Nephron progenitor cell (in vitro differentiated cells): ENCODE measurements around the gene SLAMF9.

ENCODE experiments used
- DNase-seq: peaks from one replicate; pipeline ENCODE4 v3.0.0; 2021
- H3K27ac Mint-ChIP-seq: 2 replicates; pipeline ENCODE4 v1.8.0; 2021; ENCODE audit warnings: mild to moderate bottlenecking, moderate library complexity, mixed read lengths
- H3K27me3 Mint-ChIP-seq: 2 replicates; pipeline ENCODE4 v1.8.0; 2021; ENCODE audit warnings: mild to moderate bottlenecking, low read depth, mixed read lengths; ENCODE audit not compliant: poor library complexity
- H3K36me3 Mint-ChIP-seq: 2 replicates; pipeline ENCODE4 v1.8.0; 2021; ENCODE audit warnings: low read depth, mixed read lengths
- H3K4me1 Mint-ChIP-seq: 2 replicates; pipeline ENCODE4 v1.8.0; 2021; ENCODE audit warnings: mixed read lengths
- H3K4me3 Mint-ChIP-seq: 2 replicates; pipeline ENCODE4 v1.8.0; 2021; ENCODE audit warnings: mild to moderate bottlenecking, moderate library complexity, mixed read lengths
- H3K9me3 Mint-ChIP-seq: 2 replicates; pipeline ENCODE4 v1.8.0; 2021; ENCODE audit warnings: mild to moderate bottlenecking, moderate library complexity, mixed read lengths
- CTCF ChIP-seq: fragments of 200-600 bp; sonication (generic); IDR thresholded peaks from 2 replicates; pipeline ENCODE4 v1.5.0; 2021; ENCODE audit warnings: antibody characterized with exemption

SLAMF9 gene

GRCh38 chr1:159953536-159954515, at the start of gene SLAMF9:
Gene SLAMF9, minus strand, starts transcription at chr1:159954237. Its CDS starts 100 bp downstream, at chr1:159954137.
- no peak for DNase-seq
- Mint-ChIP-seq H3K27me3 (peaks cover 25% of the 10 kb centered on the region), H3K27ac (no peak within 1 kb of the TSS), H3K4me1 (peaks cover 23% of the 10 kb centered on the region), H3K36me3 (no peaks in the 10 kb centered on the region), H3K4me3 (no peak within 1 kb of the TSS), H3K9me3 (no peaks in the 10 kb centered on the region)
- no peak for TF ChIP-seq CTCF

GRCh38 chr1:160001440-160001839, 47.4 kb upstream of the SLAMF9 start:
- TF ChIP-seq CTCF: no peak
- Mint-ChIP-seq H3K9me3 (no peaks in the 10 kb centered on the region), H3K36me3 (no peaks in the 10 kb centered on the region), H3K4me3 (no peak overlapping the region), H3K4me1 (no peaks in the 10 kb centered on the region), H3K27me3 (peaks cover 18% of the 10 kb centered on the region), H3K27ac (no peak overlapping the region)
- DNase-seq: no peak

- Mint-ChIP-seq H3K9me3 (no peaks in the 10 kb centered on the region), H3K4me3 (no peak overlapping the region), H3K36me3 (no peaks in the 10 kb centered on the region), H3K4me1 (no peaks in the 10 kb centered on the region), H3K27me3 (peaks cover 32% of the 10 kb centered on the region), H3K27ac (no peak overlapping the region)
- TF ChIP-seq CTCF: no peak
- no peak for DNase-seq
Observed at GRCh38 chr1:159999204-159999603, 45.2 kb upstream of the SLAMF9 start.

GRCh38 chr1:159996653-159997052, 42.6 kb upstream of the SLAMF9 start:
- no peak for DNase-seq
- peaks cover 35% of the 10 kb centered on the region for H3K27me3 Mint-ChIP-seq
- no peak overlapping the region for H3K27ac Mint-ChIP-seq
- no peaks in the 10 kb centered on the region for H3K4me1 Mint-ChIP-seq
- H3K4me3 Mint-ChIP-seq: no peak overlapping the region
- H3K9me3 Mint-ChIP-seq: no peaks in the 10 kb centered on the region
- H3K36me3 Mint-ChIP-seq: no peaks in the 10 kb centered on the region
- TF ChIP-seq CTCF: no peak

- no peaks in the 10 kb centered on the region for H3K4me1 Mint-ChIP-seq
- no peaks in the 10 kb centered on the region for H3K36me3 Mint-ChIP-seq
- DNase-seq: no peak
Observed at GRCh38 chr1:159994896-159995295, 40.9 kb upstream of the SLAMF9 start.

More at GRCh38 chr1:159994896-159995295, 40.9 kb upstream of the SLAMF9 start:
- no peaks in the 10 kb centered on the region for H3K9me3 Mint-ChIP-seq
- TF ChIP-seq CTCF: no peak
- no peak overlapping the region for H3K4me3 Mint-ChIP-seq
- H3K27ac Mint-ChIP-seq: no peak overlapping the region
- H3K27me3 Mint-ChIP-seq: peaks cover 27% of the 10 kb centered on the region
